Lower leg skin (tissue), 3 donors: ENCODE results near the gene BDH2.

ENCODE experiments used
- CTCF ChIP-seq, 3 donors: fragments of 450-650 bp; IDR thresholded peaks; one replicate each; pipeline ENCODE4 v1.5.1; 2016; ENCODE audit warnings: antibody characterized with exemption in 3 of 3, mild to moderate bottlenecking in 3 of 3, moderate library complexity in 2 of 3
- POLR2A ChIP-seq, 2 donors: fragments of 450-650 bp; IDR thresholded peaks; one replicate each; pipeline ENCODE4 v1.6.1; 2016 to 2017; ENCODE audit warnings: antibody characterized with exemption in 2 of 2, mild to moderate bottlenecking in 1 of 2, moderate library complexity in 1 of 2

GRCh38 chr4:103030791-103031190, 68.8 kb downstream of the BDH2 start:
- no peak for TF ChIP-seq POLR2A (IDR thresholded peaks at IDR 0.05)
- TF ChIP-seq CTCF (IDR thresholded peaks at IDR 0.05): no peak
